ENCODE measurements around the gene RPS6KA2.

The RPS6KA2 gene

DNA sequence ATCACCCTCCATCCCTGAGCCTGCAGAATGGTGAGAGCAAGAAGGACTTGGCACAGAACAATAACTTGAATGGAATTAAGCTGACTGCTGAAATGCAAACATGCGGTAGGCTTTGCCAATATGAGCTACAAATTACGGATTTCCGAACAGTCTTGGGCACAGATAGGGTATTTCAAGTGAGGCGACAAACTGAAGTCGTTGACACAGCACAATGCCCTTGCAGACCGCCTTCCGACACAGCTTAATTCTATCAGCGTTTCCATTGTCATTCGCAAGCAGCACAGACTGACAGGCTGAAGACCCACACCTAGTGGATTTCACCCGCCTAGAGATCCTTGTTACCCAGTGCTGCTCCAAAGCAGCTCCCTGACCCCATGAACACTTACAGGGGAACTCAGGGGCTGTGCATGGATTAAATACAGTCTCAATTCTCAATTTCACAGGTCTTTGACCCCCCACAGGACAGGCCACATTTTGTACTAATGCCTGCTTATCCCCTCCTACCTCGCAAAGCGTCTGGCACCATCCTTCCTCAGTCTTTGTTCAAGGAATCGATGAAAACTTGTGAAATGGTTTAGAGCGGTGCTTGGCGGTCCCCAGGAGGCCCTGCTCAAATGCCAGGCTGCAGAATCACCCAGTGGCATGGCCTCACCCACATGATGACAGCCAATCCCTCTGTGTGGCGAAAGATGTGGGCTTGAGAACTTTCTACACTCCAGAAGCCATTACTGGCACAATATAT, 75.1 kb downstream of the RPS6KA2 start:
- no peak for TF ChIP-seq ZFX (IDR thresholded peaks at IDR 0.05)
- no peak for TF ChIP-seq CTCF (conservative IDR thresholded peaks at IDR 0.05)
- H3K27ac ChIP-seq = no peak overlapping the region

DNA sequence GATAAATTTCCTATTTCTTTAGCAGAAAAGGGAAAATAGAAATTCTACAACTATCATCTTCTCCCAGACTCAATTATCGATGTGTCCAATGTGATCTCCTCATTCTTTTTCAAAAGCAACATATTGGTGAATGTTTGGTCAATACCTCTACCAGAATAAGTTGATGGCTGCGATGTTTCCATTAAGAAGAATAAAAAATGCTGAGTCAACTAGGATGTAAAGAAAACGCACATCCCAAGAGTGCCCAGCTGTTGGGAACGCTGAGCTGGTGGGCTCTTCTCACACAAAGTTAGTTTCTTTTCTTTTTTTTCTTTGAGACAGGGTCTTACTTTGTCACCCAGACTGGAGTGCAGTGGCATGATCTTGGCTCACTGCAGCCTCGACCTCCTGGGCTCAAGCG, 80.4 kb downstream of the RPS6KA2 start:
- H3K27ac ChIP-seq = no peak overlapping the region
- TF ChIP-seq ZFX (IDR thresholded peaks at IDR 0.05) (no peak), CTCF (conservative IDR thresholded peaks at IDR 0.05) (no peak)

DNA sequence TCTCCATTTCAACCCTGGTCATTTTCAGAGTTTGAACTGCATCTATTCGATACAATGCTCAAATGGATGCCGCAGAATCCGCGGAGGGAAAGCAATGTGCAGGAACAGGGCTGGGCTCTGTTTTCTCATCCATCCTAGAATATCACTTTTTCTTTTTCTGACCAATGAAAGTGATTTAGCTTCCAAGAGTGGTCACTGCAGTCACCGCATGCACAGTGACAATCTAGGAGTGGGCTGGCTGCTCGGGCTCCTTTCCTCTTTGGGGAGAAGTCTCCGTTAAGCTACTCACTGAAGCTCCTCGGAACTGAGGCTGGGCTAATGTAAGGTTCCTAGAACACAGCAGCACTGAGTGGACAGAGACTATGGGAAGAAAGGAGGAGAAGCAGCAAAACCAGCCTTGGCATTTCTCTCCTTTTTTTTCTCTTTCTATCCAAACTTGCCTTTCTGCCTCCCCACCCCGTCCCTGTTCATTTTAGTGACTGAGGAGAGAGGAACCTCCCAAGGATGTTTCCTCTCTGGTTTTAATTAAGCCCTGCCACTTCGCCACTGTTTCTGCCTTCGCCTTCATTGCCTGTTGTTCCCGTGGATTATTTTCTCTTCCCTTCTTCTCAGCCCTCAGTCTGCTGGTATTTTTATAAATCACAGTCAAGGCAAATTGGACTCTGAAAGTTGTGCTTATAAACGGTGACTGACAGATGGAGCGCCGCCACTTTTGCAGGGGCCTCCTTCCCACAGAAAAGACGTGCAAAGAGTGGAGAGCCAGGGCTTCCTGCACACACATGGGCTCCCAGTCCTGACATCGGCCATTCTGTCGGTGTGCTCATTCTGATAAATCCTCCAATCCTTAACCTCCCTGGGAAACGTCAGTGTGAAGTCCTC, 81.7 kb downstream of the RPS6KA2 start:
- H3K27ac ChIP-seq = no peak overlapping the region
- no peak for TF ChIP-seq CTCF (conservative IDR thresholded peaks at IDR 0.05)
- TF ChIP-seq ZFX (IDR thresholded peaks at IDR 0.05) = no peak

DNA sequence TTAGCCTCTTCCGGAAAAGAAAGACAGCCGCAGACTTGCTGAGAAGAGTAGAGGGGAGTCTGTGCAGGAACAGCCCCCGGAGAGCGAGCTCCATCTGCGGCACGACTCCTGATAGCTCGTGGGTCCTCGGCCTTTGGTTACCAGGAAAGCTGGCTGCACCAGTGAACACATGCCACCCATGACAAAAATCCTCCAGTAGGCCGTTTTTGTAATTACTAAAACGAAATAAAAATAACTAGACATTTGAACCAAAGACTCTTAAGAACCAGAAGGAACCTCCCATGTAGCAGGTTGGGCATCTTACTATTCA, 82.8 kb downstream of the RPS6KA2 start:
- TF ChIP-seq ZFX (IDR thresholded peaks at IDR 0.05) (no peak), CTCF (conservative IDR thresholded peaks at IDR 0.05) (no peak)
- H3K27ac ChIP-seq = no peak overlapping the region

DNA sequence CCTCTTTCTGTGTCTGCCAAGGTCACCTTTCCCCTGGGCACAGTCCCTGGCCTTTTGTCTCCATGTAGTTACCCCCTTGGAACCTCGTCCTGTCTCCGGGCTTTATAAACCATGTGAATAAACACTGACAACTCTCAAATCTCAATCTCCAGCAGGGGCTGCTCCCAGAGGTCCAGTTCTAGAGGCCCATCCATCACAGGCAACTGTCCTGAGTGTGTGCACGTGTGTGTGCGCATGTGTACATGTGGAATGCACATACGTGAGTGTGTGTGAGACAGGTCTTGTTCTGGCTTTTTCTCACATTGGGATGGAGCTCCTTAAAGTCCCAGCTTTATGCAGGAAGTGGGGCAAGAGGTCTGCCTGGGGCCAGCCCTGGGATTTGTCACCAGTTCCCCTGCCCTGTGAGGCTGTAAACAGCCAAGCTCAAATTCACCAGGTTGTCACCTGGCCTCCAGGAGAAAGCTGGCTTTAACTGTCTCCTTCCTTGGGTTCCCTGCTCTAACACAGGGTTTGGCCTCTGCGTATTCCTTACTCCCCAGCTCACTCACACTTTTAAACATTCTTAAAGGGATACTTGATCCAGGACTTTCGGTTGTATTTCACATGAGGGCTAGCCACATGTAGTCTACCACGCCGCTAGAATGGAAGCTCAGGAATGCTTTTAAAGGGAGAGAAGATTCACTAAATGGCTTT, 83.3 kb downstream of the RPS6KA2 start:
- TF ChIP-seq CTCF (conservative IDR thresholded peaks at IDR 0.05) (no peak), ZFX (IDR thresholded peaks at IDR 0.05) (no peak)
- no peak overlapping the region for H3K27ac ChIP-seq

- H3K27ac ChIP-seq = no peak overlapping the region
- TF ChIP-seq ZFX (IDR thresholded peaks at IDR 0.05) = no peak
- TF ChIP-seq CTCF (conservative IDR thresholded peaks at IDR 0.05) = no peak
Observed at GRCh38 chr6:166542580-166542912, 84.5 kb downstream of the RPS6KA2 start.

All from C4-2B (cell line).